Myocyte (in vitro differentiated cells): ENCODE measurements around the gene BAAT. TPM values are rescaled to one million over a fixed set of nuclear protein-coding genes. Genes with fewer than 3 reads are reported as not detected.
"Not testable (repeated sequence)": the region's sequence is repeated elsewhere in the genome, so short reads cannot be mapped to it uniquely, and the experiment has no call there.

Experiments
- DNase-seq: peaks from one replicate; pipeline ENCODE4 v3.0.0-alpha.2; 2012; ENCODE audit warnings: low read depth
- polyA plus RNA-seq: library from polyadenylated mRNA; unstranded; fragments of >200 nt; gene quantifications from one replicate; pipeline ENCODE4 v1.2.1, GENCODE V29; 2012; ENCODE audit warnings: missing spikeins
- total RNA-seq: library from RNA; depleted of rRNA; stranded (reverse); fragments of >200 nt; gene quantifications from 2 replicates; pipeline ENCODE4 v1.2.3, GENCODE V29; 2014

The BAAT gene
- 0.37 and 1.8 TPM in 2 replicates for total RNA-seq
- polyA plus RNA-seq: 0.03 TPM

- not testable (repeated sequence) for DNase-seq
These were observed at the start of gene BAAT for GRCh38 chr9:101384873-101385536. BAAT (minus strand) TSS chr9:101385006; CDS start chr9:101371404, 13,602 bp downstream.

- no peak for DNase-seq
These were observed 48.4 kb upstream of the BAAT start for GRCh38 chr9:101433229-101433628.

GRCh38 chr9:101432740-101433139 is 47.9 kb upstream of the BAAT start:
- no peak for DNase-seq

GRCh38 chr9:101432171-101432570 is 47.4 kb upstream of the BAAT start:
- DNase-seq: no peak

GRCh38 chr9:101429736-101430135 is 44.9 kb upstream of the BAAT start:
- no peak for DNase-seq

GRCh38 chr9:101428909-101429308 is 44.1 kb upstream of the BAAT start:
- no peak for DNase-seq

GRCh38 chr9:101427957-101428655 is 43.3 kb upstream of the BAAT start:
- no peak for DNase-seq

- no peak for DNase-seq
These were observed 42.6 kb upstream of the BAAT start for GRCh38 chr9:101427358-101427757.

GRCh38 chr9:101421653-101422065 is 36.9 kb upstream of the BAAT start:
- no peak for DNase-seq

GRCh38 chr9:101419863-101420262 is 35.1 kb upstream of the BAAT start:
- DNase-seq: no peak

GRCh38 chr9:101418518-101419430 is 34.0 kb upstream of the BAAT start:
- peak; percentile 65 for DNase-seq

GRCh38 chr9:101417977-101418376 is 33.2 kb upstream of the BAAT start:
- DNase-seq: no peak

GRCh38 chr9:101417389-101417788 is 32.6 kb upstream of the BAAT start:
- DNase-seq: no peak

- no peak for DNase-seq
These were observed 30.8 kb upstream of the BAAT start for GRCh38 chr9:101415578-101415977.

GRCh38 chr9:101414839-101415238 is 30.0 kb upstream of the BAAT start:
- no peak for DNase-seq

GRCh38 chr9:101409079-101409477 is 24.3 kb upstream of the BAAT start:
- peak; percentile 18 for DNase-seq

GRCh38 chr9:101408374-101409078 is 23.7 kb upstream of the BAAT start:
- no peak for DNase-seq

- no peak for DNase-seq
These were observed 18.9 kb upstream of the BAAT start for GRCh38 chr9:101403516-101404285.

GRCh38 chr9:101400120-101400519 is 15.3 kb upstream of the BAAT start:
- no peak for DNase-seq

GRCh38 chr9:101399643-101399970 is 14.8 kb upstream of the BAAT start:
- no peak for DNase-seq
